Sigmoid colon (tissue), 7 donors: Measurements from ENCODE around the gene SGSM2. TPM values are rescaled to one million over a fixed set of nuclear protein-coding genes. Genes with fewer than 3 reads are reported as not detected.

Source experiments
- DNase-seq: peaks from one replicate; pipeline ENCODE4 v3.0.0-alpha.2; 2019
- H3K27ac ChIP-seq, 4 donors: fragments of 200-600 bp; sonication (generic); one replicate each; pipeline ENCODE4 v1.5.1; 2016 to 2019; ENCODE audit warnings: mild to moderate bottlenecking in 1 of 4
- H3K27me3 ChIP-seq, 3 donors: fragments of 200-600 bp; sonication (generic); one replicate each; pipeline ENCODE4 v1.5.1; 2019; ENCODE audit warnings: mild to moderate bottlenecking in 1 of 3
- H3K36me3 ChIP-seq, 4 donors: fragments of 200-600 bp; sonication (generic); one replicate each; pipeline ENCODE4 v1.5.1; 2016 to 2019
- H3K4me1 ChIP-seq, 4 donors: fragments of 200-600 bp; sonication (generic); one replicate each; pipeline ENCODE4 v1.5.1; 2017 to 2019
- H3K4me3 ChIP-seq, 4 donors: fragments of 200-600 bp; sonication (generic); one replicate each; pipeline ENCODE4 v1.5.1; 2017 to 2019; ENCODE audit warnings: mild to moderate bottlenecking in 2 of 4, moderate library complexity in 1 of 4
- H3K9me3 ChIP-seq, 4 donors: fragments of 200-600 bp in 3 of 4; sonication (generic) in 3 of 4; one replicate each; pipeline versions ENCODE4 v1.5.1 to v1.6.1; 2013 to 2019
- CTCF ChIP-seq, 4 experiments: fragments of 450-650 bp in 3 of 4; fragments of 200-600 bp in 1 of 4; IDR thresholded peaks; one replicate each; pipeline ENCODE4 v1.5.1; 2016 to 2019; ENCODE audit warnings: antibody characterized with exemption in 4 of 4, mild to moderate bottlenecking in 3 of 4, moderate library complexity in 2 of 4
- EP300 ChIP-seq, 4 donors: sonication (generic); formaldehyde crosslinking; IDR thresholded peaks; one replicate each; pipeline ENCODE4 v1.6.1; 2017; ENCODE audit warnings: antibody characterized with exemption in 4 of 4
- POLR2A ChIP-seq, 2 donors: fragments of 450-650 bp; IDR thresholded peaks; one replicate each; pipeline ENCODE4 v1.6.1; 2016; ENCODE audit warnings: antibody characterized with exemption in 2 of 2, mild to moderate bottlenecking in 2 of 2, moderate library complexity in 2 of 2
- POLR2AphosphoS5 ChIP-seq, 4 donors: sonication (generic); formaldehyde crosslinking; IDR thresholded peaks; one replicate each; pipeline ENCODE4 v1.6.1; 2017; ENCODE audit warnings: antibody characterized with exemption in 4 of 4
- WGBS, 2 donors: extraction: QIAGEN DNeasy Blood & Tissue Kit; methylation state at CpG; one replicate each; pipeline ENCODE4 v1.1.7; 2013; 5-methylcytosine and 5-hydroxymethylcytosine counted together
- intact Hi-C: fragments of 100-400 bp; cut with DNase I; formaldehyde crosslinking; loops from one replicate; pipeline ENCODE4 v1.15.1; 2023
- polyA plus RNA-seq, 3 donors: library from polyadenylated mRNA; stranded (reverse); fragments of 200-250 nt; gene quantifications; one replicate each; pipeline ENCODE4 v1.2.3, GENCODE V29; 2013
- total RNA-seq, 4 donors: library from RNA; depleted of rRNA; stranded (reverse); fragments of >200 nt; gene quantifications; one replicate each; pipeline ENCODE4 v1.1.0, GENCODE V29; 2016
- donor health status: healthy with polysubstance abuse.
- donor health status: Bipolar disorder and iron deficiency.
- donor health status: healthy.

SGSM2 gene
- total and polyA plus RNA-seq, 7 donors, result 6.2 to 79.8 (median 43.9) TPM

GRCh38 chr17:2343421-2343820 lies 6.1 kb downstream of the SGSM2 start:
- WGBS, 2 donors, result 32 to 56% methylated on average over 5 of the region's 5 CpGs
- no peaks in the 10 kb centered on the region for H3K9me3 ChIP-seq
- no peak overlapping the region for H3K27ac ChIP-seq
- H3K36me3 ChIP-seq, result peaks cover 0 to 29% (median 4%) of the 10 kb centered on the region in 4 donors
- H3K4me3 ChIP-seq, result no peak overlapping the region
- peaks cover 0 to 2% (median under 1%) of the 10 kb centered on the region in 4 donors for H3K4me1 ChIP-seq
- no peaks in the 10 kb centered on the region for H3K27me3 ChIP-seq
- TF ChIP-seq POLR2AphosphoS5 (IDR thresholded peaks at IDR 0.05) (no peak), EP300 (IDR thresholded peaks at IDR 0.05) (no peak), POLR2A (IDR thresholded peaks at IDR 0.05) (no peak), CTCF (IDR thresholded peaks at IDR 0.05) (no peak)
- intact Hi-C loops, result no loop called here
- DNase-seq, result peak; percentile 35

- TF ChIP-seq POLR2A (IDR thresholded peaks at IDR 0.05) (no peak), EP300 (IDR thresholded peaks at IDR 0.05) (no peak), CTCF (IDR thresholded peaks at IDR 0.05) (no peak), POLR2AphosphoS5 (IDR thresholded peaks at IDR 0.05) (no peak)
- no peak for DNase-seq
- Histone ChIP-seq H3K36me3 (peaks cover 0 to 29% (median 4%) of the 10 kb centered on the region in 4 donors), H3K4me3 (no peak overlapping the region), H3K27ac (no peak overlapping the region), H3K9me3 (no peaks in the 10 kb centered on the region), H3K4me1 (no peaks in the 10 kb centered on the region), H3K27me3 (no peaks in the 10 kb centered on the region)
- WGBS, 2 donors, result 93 to 94% methylated on average over 10 of the region's 10 CpGs
- intact Hi-C loops, result no loop called here
Observed at GRCh38 chr17:2344528-2344927, 7.2 kb downstream of the SGSM2 start.

DNA sequence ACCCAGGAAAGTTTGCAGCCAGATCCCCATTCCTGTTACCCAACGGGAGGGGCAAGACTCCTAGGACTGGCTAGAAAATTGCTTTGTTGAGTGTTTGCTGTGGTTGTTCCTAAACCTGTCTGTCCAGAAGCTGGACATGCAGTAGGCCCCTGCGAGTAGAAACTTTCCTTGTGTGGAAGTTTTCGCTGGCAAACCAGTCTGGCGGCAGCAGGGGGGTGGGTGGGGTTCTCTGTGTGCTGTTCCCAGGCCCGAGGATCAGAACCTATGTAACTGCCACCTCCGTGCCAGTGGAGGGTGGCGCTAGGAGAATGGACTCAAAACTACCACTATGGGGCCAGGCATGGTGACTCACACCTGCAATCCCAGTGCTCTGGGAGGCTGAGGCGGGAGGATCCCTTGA lies 9.2 kb downstream of the SGSM2 start:
- DNase-seq, result peak; percentile 28
- Histone ChIP-seq H3K9me3 (no peaks in the 10 kb centered on the region), H3K27me3 (no peaks in the 10 kb centered on the region), H3K36me3 (peaks cover 0 to 29% (median 4%) of the 10 kb centered on the region in 4 donors), H3K27ac (no peak overlapping the region), H3K4me1 (no peaks in the 10 kb centered on the region), H3K4me3 (no peak overlapping the region)
- intact Hi-C loops, result no loop called here
- no peak for TF ChIP-seq POLR2AphosphoS5 (IDR thresholded peaks at IDR 0.05)
- TF ChIP-seq CTCF (IDR thresholded peaks at IDR 0.05), result no peak
- no peak for TF ChIP-seq EP300 (IDR thresholded peaks at IDR 0.05)
- TF ChIP-seq POLR2A (IDR thresholded peaks at IDR 0.05), result no peak
- WGBS, 2 donors, result 87 to 93% methylated on average over 8 of the region's 8 CpGs

- Histone ChIP-seq H3K27ac (no peak overlapping the region), H3K9me3 (no peaks in the 10 kb centered on the region), H3K4me1 (no peaks in the 10 kb centered on the region), H3K36me3 (peaks cover 0 to 23% (median 4%) of the 10 kb centered on the region in 4 donors), H3K27me3 (no peaks in the 10 kb centered on the region), H3K4me3 (no peak overlapping the region)
- intact Hi-C loops, result no loop called here
- 63 to 73% methylated on average over 11 of the region's 11 CpGs for WGBS, 2 donors
- TF ChIP-seq EP300 (IDR thresholded peaks at IDR 0.05) (no peak), POLR2A (IDR thresholded peaks at IDR 0.05) (no peak), POLR2AphosphoS5 (IDR thresholded peaks at IDR 0.05) (no peak), CTCF (IDR thresholded peaks at IDR 0.05) (no peak)
- peak; percentile 65 for DNase-seq
Observed at GRCh38 chr17:2347805-2348685, 10.7 kb downstream of the SGSM2 start.
